ENCODE results near the gene SZT2.

Gene SZT2

DNA sequence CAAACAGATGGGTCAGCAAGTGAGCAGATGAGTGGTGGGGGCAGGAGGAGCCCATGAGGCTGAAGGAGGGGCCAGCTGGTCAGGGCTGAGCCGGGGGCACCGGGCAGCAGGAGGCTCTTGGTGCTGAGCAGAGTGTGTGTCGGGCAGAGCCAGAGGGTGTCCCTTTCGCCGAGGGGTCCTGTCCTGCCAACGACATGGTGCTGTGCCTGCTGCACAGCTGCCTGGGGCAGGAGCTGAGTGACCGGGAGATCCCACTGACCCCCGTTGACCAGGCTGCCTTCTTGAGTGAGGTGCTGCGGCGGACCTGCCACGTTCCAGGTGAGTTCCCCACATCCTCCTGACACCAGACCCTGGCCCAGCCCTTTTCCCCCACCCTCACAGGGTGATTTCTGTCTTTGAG lies 36.5 kb downstream of the SZT2 start:
- Histone ChIP-seq H3K27me3 (ENCODE audit: insufficient read depth, low read length, poor library complexity) (no peaks in the 10 kb centered on the region), H3K9ac (ENCODE audit: low read depth, low read length) (no peak overlapping the region), H3K27ac (ENCODE audit: low read length) (no peak overlapping the region), H3K9me3 (ENCODE audit: insufficient read depth, low read length, severe bottlenecking) (no peaks in the 10 kb centered on the region), H3K4me3 (ENCODE audit: low read depth in 1 of 2, low read length in 2 of 2) (no peak overlapping the region), H3K4me1 (ENCODE audit: insufficient read depth, low read length) (no peaks in the 10 kb centered on the region), H4K20me1 (ENCODE audit: insufficient read depth, low read length) (peaks cover 14% of the 10 kb centered on the region), H3K79me2 (ENCODE audit: insufficient read depth, low read length) (no peaks in the 10 kb centered on the region), H2AFZ (ENCODE audit: low read depth, low read length) (no peak overlapping the region), H3K36me3 (ENCODE audit: insufficient read depth, low read length) (peaks cover 98% of the 10 kb centered on the region), H3K4me2 (ENCODE audit: insufficient read depth, low read length) (no peak overlapping the region)
- ATAC-seq (ENCODE audit: insufficient read depth, low read depth) (no peak), DNase-seq (no peak)
- TF ChIP-seq EZH2 (IDR thresholded peaks at IDR 0.05; ENCODE audit: borderline replicate concordance, low read depth, low read length, severe bottlenecking) = no peak
- TF ChIP-seq CTCF (IDR thresholded peaks at IDR 0.05; ENCODE audit: borderline replicate concordance, extremely low read depth, low read length, poor library complexity, severe bottlenecking) = no peak

DNA sequence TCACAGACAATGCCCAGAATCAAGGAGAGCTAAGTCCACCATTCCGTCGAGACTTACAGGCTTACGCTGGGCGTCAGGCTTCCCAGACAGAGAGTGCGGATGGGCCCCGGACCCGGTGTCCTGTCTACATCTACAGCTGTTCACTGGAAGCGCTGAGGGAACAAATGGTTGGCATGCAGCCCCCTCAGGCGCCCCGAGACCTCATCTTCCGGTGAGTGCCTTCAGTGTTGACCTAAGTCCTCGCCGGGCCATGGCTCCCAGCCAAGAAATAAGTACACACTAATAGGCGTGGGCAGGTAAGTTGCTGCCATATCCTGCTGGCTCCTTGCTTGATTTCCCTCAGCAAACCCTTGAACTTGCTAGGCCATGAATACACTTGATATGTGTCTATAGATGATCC lies 37.8 kb downstream of the SZT2 start:
- no peak for ATAC-seq (ENCODE audit: insufficient read depth, low read depth)
- Histone ChIP-seq H4K20me1 (ENCODE audit: insufficient read depth, low read length) (peaks cover 10% of the 10 kb centered on the region), H3K27me3 (ENCODE audit: insufficient read depth, low read length, poor library complexity) (no peaks in the 10 kb centered on the region), H3K9me3 (ENCODE audit: insufficient read depth, low read length, severe bottlenecking) (no peaks in the 10 kb centered on the region), H3K9ac (ENCODE audit: low read depth, low read length) (no peak overlapping the region), H3K4me1 (ENCODE audit: insufficient read depth, low read length) (no peaks in the 10 kb centered on the region), H3K36me3 (ENCODE audit: insufficient read depth, low read length) (peaks cover 99% of the 10 kb centered on the region), H3K27ac (ENCODE audit: low read length) (no peak overlapping the region), H3K4me3 (ENCODE audit: low read depth in 1 of 2, low read length in 2 of 2) (no peak overlapping the region), H3K79me2 (ENCODE audit: insufficient read depth, low read length) (no peaks in the 10 kb centered on the region), H3K4me2 (ENCODE audit: insufficient read depth, low read length) (no peak overlapping the region), H2AFZ (ENCODE audit: low read depth, low read length) (no peak overlapping the region)
- no peak for DNase-seq
- TF ChIP-seq CTCF (IDR thresholded peaks at IDR 0.05; ENCODE audit: borderline replicate concordance, extremely low read depth, low read length, poor library complexity, severe bottlenecking) (no peak), EZH2 (IDR thresholded peaks at IDR 0.05; ENCODE audit: borderline replicate concordance, low read depth, low read length, severe bottlenecking) (no peak)

GRCh38 chr1:43427941-43428340 lies 38.2 kb downstream of the SZT2 start:
- no peaks in the 10 kb centered on the region for H3K4me1 ChIP-seq (ENCODE audit: insufficient read depth, low read length)
- ATAC-seq (ENCODE audit: insufficient read depth, low read depth) (no peak), DNase-seq (no peak)
- no peak overlapping the region for H3K4me3 ChIP-seq (ENCODE audit: low read depth in 1 of 2, low read length in 2 of 2)
- TF ChIP-seq CTCF (IDR thresholded peaks at IDR 0.05; ENCODE audit: borderline replicate concordance, extremely low read depth, low read length, poor library complexity, severe bottlenecking) (no peak), EZH2 (IDR thresholded peaks at IDR 0.05; ENCODE audit: borderline replicate concordance, low read depth, low read length, severe bottlenecking) (no peak)
- H3K27ac ChIP-seq (ENCODE audit: low read length) = no peak overlapping the region
- no peaks in the 10 kb centered on the region for H3K79me2 ChIP-seq (ENCODE audit: insufficient read depth, low read length)
- no peaks in the 10 kb centered on the region for H3K9me3 ChIP-seq (ENCODE audit: insufficient read depth, low read length, severe bottlenecking)
- H3K27me3 ChIP-seq (ENCODE audit: insufficient read depth, low read length, poor library complexity) = no peaks in the 10 kb centered on the region
- H2AFZ ChIP-seq (ENCODE audit: low read depth, low read length) = no peak overlapping the region
- peaks cover 10% of the 10 kb centered on the region for H4K20me1 ChIP-seq (ENCODE audit: insufficient read depth, low read length)
- no peak overlapping the region for H3K4me2 ChIP-seq (ENCODE audit: insufficient read depth, low read length)
- H3K36me3 ChIP-seq (ENCODE audit: insufficient read depth, low read length) = peaks cover 100% of the 10 kb centered on the region
- H3K9ac ChIP-seq (ENCODE audit: low read depth, low read length) = no peak overlapping the region

DNA sequence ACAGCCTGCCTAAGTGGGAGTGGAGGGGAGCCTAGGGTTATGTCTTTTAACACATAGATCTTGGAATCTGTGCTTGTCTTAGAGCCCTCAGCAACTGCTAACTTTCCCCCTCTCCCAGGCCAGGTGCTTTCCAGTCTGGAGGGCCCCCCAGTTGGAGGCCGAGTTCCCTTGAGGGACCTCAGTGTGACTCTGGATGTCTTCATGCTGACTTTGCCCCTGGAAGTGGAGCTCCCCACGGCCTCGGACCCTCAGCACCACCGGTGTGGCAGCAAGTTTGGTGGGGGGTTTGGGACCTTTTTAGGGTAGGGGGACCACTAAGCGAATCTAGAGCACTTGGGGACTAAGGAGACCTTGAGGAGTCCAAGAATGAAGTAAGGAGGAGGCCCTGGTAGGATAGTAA lies 41.1 kb downstream of the SZT2 start:
- no peak overlapping the region for H3K4me2 ChIP-seq (ENCODE audit: insufficient read depth, low read length)
- H3K79me2 ChIP-seq (ENCODE audit: insufficient read depth, low read length) = no peaks in the 10 kb centered on the region
- no peak for DNase-seq
- H2AFZ ChIP-seq (ENCODE audit: low read depth, low read length) = no peak overlapping the region
- H3K27me3 ChIP-seq (ENCODE audit: insufficient read depth, low read length, poor library complexity) = no peaks in the 10 kb centered on the region
- H3K4me1 ChIP-seq (ENCODE audit: insufficient read depth, low read length) = no peaks in the 10 kb centered on the region
- no peak overlapping the region for H3K27ac ChIP-seq (ENCODE audit: low read length)
- peaks cover 4% of the 10 kb centered on the region; the same call in 1 of the 2 replicates for H4K20me1 ChIP-seq (ENCODE audit: insufficient read depth, low read length)
- no peak overlapping the region for H3K4me3 ChIP-seq (ENCODE audit: low read depth in 1 of 2, low read length in 2 of 2)
- no peak for ATAC-seq (ENCODE audit: insufficient read depth, low read depth)
- H3K36me3 ChIP-seq (ENCODE audit: insufficient read depth, low read length) = peaks cover 97% of the 10 kb centered on the region
- no peaks in the 10 kb centered on the region for H3K9me3 ChIP-seq (ENCODE audit: insufficient read depth, low read length, severe bottlenecking)
- H3K9ac ChIP-seq (ENCODE audit: low read depth, low read length) = no peak overlapping the region
- TF ChIP-seq CTCF (IDR thresholded peaks at IDR 0.05; ENCODE audit: borderline replicate concordance, extremely low read depth, low read length, poor library complexity, severe bottlenecking) (no peak), EZH2 (IDR thresholded peaks at IDR 0.05; ENCODE audit: borderline replicate concordance, low read depth, low read length, severe bottlenecking) (no peak)
